PC-3 (cell line): ENCODE results near the gene TAS1R2. TPM values are rescaled to one million over a fixed set of nuclear protein-coding genes. Genes with fewer than 3 reads are reported as not detected.

Experiments
- ATAC-seq: fragments of 200-7000 bp; cut with Tn5 transposase; 2 replicates; pipeline ENCODE4 v1.9.1; 2020; ENCODE audit warnings: mild to moderate bottlenecking, moderate library complexity
- BruUV-seq: library from RNA; stranded (reverse); fragments of 400-500 nt; replicated peaks from 2 replicates; lab custom pipeline; 2021; lab: Mats Ljungman, UMichigan
- CTCF ChIA-PET: fragments of 300-600 bp; sonication (Branson Sonifier 250); formaldehyde crosslinking; loops from one replicate; lab custom pipeline; 2022; ENCODE audit warnings: antibody characterized with exemption; lab: Charles Lee
- POLR2A ChIA-PET: fragments of 300-600 bp; sonication (Branson Sonifier 250); formaldehyde crosslinking; loops from one replicate; lab custom pipeline; 2022; ENCODE audit warnings: antibody characterized with exemption; ENCODE audit not compliant: unreplicated experiment; lab: Charles Lee
- DNase-seq: peaks from one replicate; pipeline ENCODE4 v3.0.0-alpha.2; 2015
- H2AFZ ChIP-seq: fragments of 300-600 bp; sonication (generic); 2 replicates; pipeline ENCODE4 v1.6.0; 2016; ENCODE audit warnings: antibody characterized with exemption, low read length
- H3F3A ChIP-seq: fragments of 300-600 bp; sonication (generic); one replicate; pipeline ENCODE4 v1.6.0; 2017; ENCODE audit warnings: antibody characterized with exemption, low read length, control low read depth, mild to moderate bottlenecking; ENCODE audit not compliant: unreplicated experiment
- H3K27ac ChIP-seq: fragments of 300-600 bp; sonication (generic); 2 replicates; pipeline ENCODE4 v1.5.1; 2016; ENCODE audit warnings: mild to moderate bottlenecking, low read length
- H3K27me3 ChIP-seq: fragments of 300-600 bp; sonication (generic); 2 replicates; pipeline ENCODE4 v1.6.1; 2016; ENCODE audit warnings: low read length, mixed read lengths
- H3K36me3 ChIP-seq: fragments of 300-600 bp; sonication (generic); 2 replicates; pipeline ENCODE4 v1.6.1; 2016; ENCODE audit warnings: low read depth, mixed run types, low read length, mixed read lengths
- H3K4me1 ChIP-seq: fragments of 300-600 bp; sonication (generic); 2 replicates; pipeline ENCODE4 v1.5.1; 2016; ENCODE audit warnings: low read length; ENCODE audit not compliant: insufficient read depth
- H3K4me2 ChIP-seq: fragments of 300-600 bp; sonication (generic); 2 replicates; pipeline ENCODE4 v1.6.0; 2016; ENCODE audit warnings: low read length
- H3K4me3 ChIP-seq: fragments of 300-600 bp; sonication (generic); 2 replicates; pipeline ENCODE4 v1.5.1; 2016; ENCODE audit warnings: mild to moderate bottlenecking, low read length, mixed read lengths
- H3K79me2 ChIP-seq: fragments of 300-600 bp; sonication (generic); 2 replicates; pipeline ENCODE4 v1.6.1; 2017; ENCODE audit warnings: low read length, mixed read lengths
- H3K9ac ChIP-seq: fragments of 300-600 bp; sonication (generic); 2 replicates; pipeline ENCODE4 v1.6.0; 2016; ENCODE audit warnings: mild to moderate bottlenecking, low read length
- H3K9me2 ChIP-seq: fragments of 300-600 bp; sonication (generic); replicated peaks from 2 replicates; pipeline ENCODE4 v1.6.1; 2016; ENCODE audit warnings: mixed run types, low read length, mixed read lengths
- H3K9me3 ChIP-seq: fragments of 300-600 bp; sonication (generic); 2 replicates; pipeline ENCODE4 v1.6.1; 2016; ENCODE audit warnings: low read length, mixed read lengths
- H4K20me1 ChIP-seq: fragments of 300-600 bp; sonication (generic); 2 replicates; pipeline ENCODE4 v1.6.1; 2016; ENCODE audit warnings: low read length, mixed read lengths
- EZH2 ChIP-seq: fragments of 300-600 bp; sonication (generic); IDR thresholded peaks from one replicate; pipeline ENCODE4 v1.6.1; 2017; ENCODE audit warnings: antibody characterized with exemption, mild to moderate bottlenecking, low read length; ENCODE audit not compliant: unreplicated experiment
- EZH2phosphoT487 ChIP-seq: fragments of 300-600 bp; sonication (generic); IDR thresholded peaks from 2 replicates; pipeline ENCODE4 v1.6.1; 2018; ENCODE audit warnings: mild to moderate bottlenecking, antibody characterized with exemption, low read length, borderline replicate concordance
- intact Hi-C: fragments of 100-400 bp; cut with micrococcal nuclease; formaldehyde crosslinking; loops from 2 replicates; pipeline ENCODE4 v1.9.0; 2023
- total RNA-seq: library from RNA; depleted of rRNA; stranded (reverse); fragments of >200 nt; gene quantifications from 2 replicates; pipeline ENCODE4 v1.2.3, GENCODE V29; 2014
- TF ChIP-seq, protein P1 (sequence below): fragments of 300-600 bp; sonication (generic); conservative IDR thresholded peaks from 2 replicates; pipeline ENCODE4 v1.5.1; 2017; ENCODE audit warnings: antibody characterized with exemption, low read depth, mild to moderate bottlenecking, low read length

Gene TAS1R2
- total RNA-seq, 1 experiment from 2014 or later, result not detected

DNA sequence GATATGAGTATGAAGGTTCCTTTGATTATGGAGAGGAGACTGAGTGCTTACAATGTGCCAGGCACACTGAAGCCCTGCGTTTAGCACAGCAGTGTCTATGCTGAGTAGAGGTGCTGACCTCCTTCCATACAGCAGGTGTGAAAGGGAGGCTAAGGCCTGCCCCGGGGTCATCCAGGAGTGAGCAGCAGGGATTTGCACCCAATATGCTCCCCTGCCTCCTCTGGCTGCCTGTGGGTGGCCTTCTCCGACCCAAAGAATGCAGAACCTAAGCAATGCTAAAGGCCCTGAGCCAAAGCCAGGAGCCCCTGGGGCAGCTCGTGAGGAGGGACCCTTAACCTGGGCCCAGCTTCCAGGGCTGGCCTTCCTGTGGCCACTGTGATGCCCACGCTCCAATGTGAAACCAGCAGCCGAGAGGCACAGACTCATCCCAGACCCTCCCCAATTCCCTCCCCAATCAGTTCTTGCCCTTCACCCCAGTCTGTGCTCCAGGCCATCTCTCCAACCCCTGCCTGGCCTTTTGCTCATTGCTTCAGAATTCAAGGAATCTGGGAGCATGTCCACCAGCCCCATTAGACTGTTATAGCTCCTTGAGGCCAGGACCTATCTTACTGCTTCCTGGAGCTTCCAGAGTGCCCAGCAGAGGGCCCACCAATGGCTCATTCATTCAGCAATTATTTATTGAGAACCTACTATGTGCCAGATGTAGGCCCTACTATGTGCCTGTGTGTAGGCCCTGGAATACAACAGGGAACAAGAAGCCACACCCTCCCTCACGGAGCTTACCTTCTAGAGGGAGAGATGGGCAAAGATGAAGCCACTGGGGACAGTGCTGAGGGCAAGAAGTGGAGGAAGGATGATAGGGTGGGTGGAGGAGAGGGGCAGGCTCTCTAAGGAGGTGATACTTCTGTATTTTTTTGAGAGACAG is 53.3 kb downstream of the TAS1R2 start:
- no peak for DNase-seq
- H3K36me3 ChIP-seq, result no peaks in the 10 kb centered on the region
- peaks cover 37% of the 10 kb centered on the region for H3K27me3 ChIP-seq
- no peak overlapping the region for H3K4me3 ChIP-seq
- BruUV-seq, result no TSS peak
- no peak overlapping the region for H2AFZ ChIP-seq
- no peaks in the 10 kb centered on the region for H3K4me1 ChIP-seq
- TF ChIP-seq, protein P1, sequence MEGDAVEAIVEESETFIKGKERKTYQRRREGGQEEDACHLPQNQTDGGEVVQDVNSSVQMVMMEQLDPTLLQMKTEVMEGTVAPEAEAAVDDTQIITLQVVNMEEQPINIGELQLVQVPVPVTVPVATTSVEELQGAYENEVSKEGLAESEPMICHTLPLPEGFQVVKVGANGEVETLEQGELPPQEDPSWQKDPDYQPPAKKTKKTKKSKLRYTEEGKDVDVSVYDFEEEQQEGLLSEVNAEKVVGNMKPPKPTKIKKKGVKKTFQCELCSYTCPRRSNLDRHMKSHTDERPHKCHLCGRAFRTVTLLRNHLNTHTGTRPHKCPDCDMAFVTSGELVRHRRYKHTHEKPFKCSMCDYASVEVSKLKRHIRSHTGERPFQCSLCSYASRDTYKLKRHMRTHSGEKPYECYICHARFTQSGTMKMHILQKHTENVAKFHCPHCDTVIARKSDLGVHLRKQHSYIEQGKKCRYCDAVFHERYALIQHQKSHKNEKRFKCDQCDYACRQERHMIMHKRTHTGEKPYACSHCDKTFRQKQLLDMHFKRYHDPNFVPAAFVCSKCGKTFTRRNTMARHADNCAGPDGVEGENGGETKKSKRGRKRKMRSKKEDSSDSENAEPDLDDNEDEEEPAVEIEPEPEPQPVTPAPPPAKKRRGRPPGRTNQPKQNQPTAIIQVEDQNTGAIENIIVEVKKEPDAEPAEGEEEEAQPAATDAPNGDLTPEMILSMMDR, result no peak
- TF ChIP-seq EZH2 (no peak), EZH2phosphoT487 (no peak)
- no peak overlapping the region for H3K9ac ChIP-seq
- no peaks in the 10 kb centered on the region for H3F3A ChIP-seq
- H3K27ac ChIP-seq, result no peak overlapping the region
- CTCF ChIA-PET, result interaction anchor here (0.6 kb wide), 1 partner anchor 856 kb away, joined by 3 read pairs; no protein-coding TSS in a partner anchor
- no peaks in the 10 kb centered on the region for H3K9me3 ChIP-seq
- H3K79me2 ChIP-seq, result no peaks in the 10 kb centered on the region
- POLR2A ChIA-PET, result no interaction called here
- intact Hi-C loops, result no loop called here
- H3K9me2 ChIP-seq, result no peaks in the 10 kb centered on the region
- H4K20me1 ChIP-seq, result no peaks in the 10 kb centered on the region
- ATAC-seq, result no peak
- no peak overlapping the region for H3K4me2 ChIP-seq

DNA sequence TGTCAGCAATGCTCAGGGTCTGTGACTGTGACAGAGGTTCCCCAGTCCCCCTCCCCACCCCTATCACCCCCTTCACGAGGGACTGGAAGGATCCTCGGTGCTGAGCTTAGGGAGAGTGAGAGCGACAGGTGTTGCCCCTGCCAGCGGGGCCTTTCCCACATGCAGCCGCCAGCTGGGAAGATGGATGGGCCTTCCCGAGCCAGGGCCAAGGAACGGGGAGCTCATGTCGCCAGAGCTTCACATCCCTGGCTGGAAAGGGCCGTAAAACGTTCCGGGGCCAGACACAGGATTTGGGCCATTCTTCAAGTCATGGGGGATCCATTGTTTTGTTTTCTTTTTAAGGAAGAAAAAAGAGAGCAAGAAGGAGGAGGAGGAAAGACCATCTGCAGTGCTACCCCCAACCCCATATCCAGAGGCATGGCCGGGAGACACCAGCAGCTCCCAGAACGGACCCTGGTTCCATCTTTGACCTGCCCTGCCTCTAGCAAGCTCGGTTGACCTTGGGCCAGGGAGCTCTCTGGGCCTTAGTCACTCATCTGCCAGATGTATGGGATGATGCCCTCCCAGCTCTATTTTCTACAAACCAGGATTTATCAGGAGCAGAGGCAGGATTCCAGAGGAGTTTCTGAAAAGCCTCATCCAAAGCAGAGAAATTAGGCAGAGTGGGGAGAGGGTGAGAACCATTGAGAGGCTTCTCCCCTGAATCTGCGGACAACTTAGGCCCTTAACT is 54.1 kb downstream of the TAS1R2 start:
- ChIA-PET CTCF (interaction anchor here (0.6 kb wide), 1 partner anchor 70 kb away, joined by 4 read pairs; no protein-coding TSS in a partner anchor), POLR2A (no interaction called here)
- H3K4me1 ChIP-seq, result no peaks in the 10 kb centered on the region
- no TSS peak for BruUV-seq
- H2AFZ ChIP-seq, result no peak overlapping the region
- H4K20me1 ChIP-seq, result no peaks in the 10 kb centered on the region
- intact Hi-C loops, result no loop called here
- no peaks in the 10 kb centered on the region for H3K36me3 ChIP-seq
- H3K4me3 ChIP-seq, result no peak overlapping the region
- peaks cover 35% of the 10 kb centered on the region for H3K27me3 ChIP-seq
- H3K79me2 ChIP-seq, result no peaks in the 10 kb centered on the region
- ATAC-seq (no peak), DNase-seq (no peak)
- TF ChIP-seq EZH2phosphoT487 (no peak), EZH2 (no peak)
- TF ChIP-seq, protein P1, result no peak
- no peaks in the 10 kb centered on the region for H3F3A ChIP-seq
- H3K9me3 ChIP-seq, result no peaks in the 10 kb centered on the region
- no peaks in the 10 kb centered on the region for H3K9me2 ChIP-seq
- no peak overlapping the region for H3K4me2 ChIP-seq
- H3K27ac ChIP-seq, result no peak overlapping the region
- H3K9ac ChIP-seq, result no peak overlapping the region
